ENCODE results near the gene BOK.
"Not testable (repeated sequence)": the region's sequence is repeated elsewhere in the genome, so short reads cannot be mapped to it uniquely, and the experiment has no call there.

BOK gene

GRCh38 chr2:241563031-241563507, 4.5 kb downstream of the BOK start:
- Mint-ChIP-seq H3K27me3 (ENCODE audit: low read depth) (peaks cover 4% of the 10 kb centered on the region), H3K27ac (no peak overlapping the region), H3K4me3 (no peak overlapping the region), H3K4me1 (peaks cover 14% of the 10 kb centered on the region), H3K9me3 (peaks cover 2% of the 10 kb centered on the region), H3K36me3 (ENCODE audit: low read depth) (no peaks in the 10 kb centered on the region)
- TF ChIP-seq CTCF (IDR thresholded peaks at IDR 0.05; ENCODE audit: unreplicated experiment in 3 of 3) = no peak

- TF ChIP-seq CTCF (IDR thresholded peaks at IDR 0.05; ENCODE audit: unreplicated experiment in 3 of 3) = no peak
- Mint-ChIP-seq H3K9me3 (no peaks in the 10 kb centered on the region), H3K4me1 (peaks cover 11% of the 10 kb centered on the region), H3K27me3 (ENCODE audit: low read depth) (no peaks in the 10 kb centered on the region), H3K27ac (no peak overlapping the region), H3K36me3 (ENCODE audit: low read depth) (no peaks in the 10 kb centered on the region), H3K4me3 (no peak overlapping the region)
Observed at GRCh38 chr2:241563571-241563980, 5.0 kb downstream of the BOK start.

- TF ChIP-seq CTCF (IDR thresholded peaks at IDR 0.05; ENCODE audit: unreplicated experiment in 3 of 3) = no peak
- no peaks in the 10 kb centered on the region for H3K36me3 Mint-ChIP-seq (ENCODE audit: low read depth)
- no peak overlapping the region for H3K27ac Mint-ChIP-seq
- H3K4me3 Mint-ChIP-seq = no peak overlapping the region
- H3K4me1 Mint-ChIP-seq = peaks cover 15% of the 10 kb centered on the region
- no peaks in the 10 kb centered on the region for H3K9me3 Mint-ChIP-seq
- peaks cover 4% of the 10 kb centered on the region for H3K27me3 Mint-ChIP-seq (ENCODE audit: low read depth)
Observed at GRCh38 chr2:241563981-241564595, 5.5 kb downstream of the BOK start.

GRCh38 chr2:241564596-241565410, 6.3 kb downstream of the BOK start:
- TF ChIP-seq CTCF (IDR thresholded peaks at IDR 0.05; ENCODE audit: unreplicated experiment in 3 of 3) = no peak
- H3K36me3 Mint-ChIP-seq (ENCODE audit: low read depth) = peaks cover 4% of the 10 kb centered on the region
- H3K9me3 Mint-ChIP-seq = no peaks in the 10 kb centered on the region
- peaks cover 11% of the 10 kb centered on the region for H3K27me3 Mint-ChIP-seq (ENCODE audit: low read depth)
- peaks cover 18% of the 10 kb centered on the region for H3K4me1 Mint-ChIP-seq
- H3K27ac Mint-ChIP-seq = peak overlapping the region; percentile 40 to 58 (median 41)
- H3K4me3 Mint-ChIP-seq = no peak overlapping the region

- TF ChIP-seq CTCF (IDR thresholded peaks at IDR 0.05; ENCODE audit: unreplicated experiment in 3 of 3) = no peak
- H3K36me3 Mint-ChIP-seq (ENCODE audit: low read depth) = peaks cover 4% of the 10 kb centered on the region
- no peak overlapping the region for H3K4me3 Mint-ChIP-seq
- H3K27me3 Mint-ChIP-seq (ENCODE audit: low read depth) = peaks cover 14% of the 10 kb centered on the region
- H3K9me3 Mint-ChIP-seq = no peaks in the 10 kb centered on the region
- H3K4me1 Mint-ChIP-seq = peaks cover 15% of the 10 kb centered on the region
- H3K27ac Mint-ChIP-seq = peak overlapping the region; percentile 40 to 58 (median 41)
Observed at GRCh38 chr2:241565411-241565810, 6.9 kb downstream of the BOK start.

- not testable (repeated sequence) for H3K36me3 Mint-ChIP-seq (ENCODE audit: low read depth); H3K9me3 Mint-ChIP-seq; H3K4me3 Mint-ChIP-seq; H3K27ac Mint-ChIP-seq
- peaks cover 14% of the 10 kb centered on the region for H3K27me3 Mint-ChIP-seq (ENCODE audit: low read depth)
- peaks cover 15% of the 10 kb centered on the region for H3K4me1 Mint-ChIP-seq
Observed at GRCh38 chr2:241566021-241566420, 7.5 kb downstream of the BOK start.

Measured in nephron (organoid).